DMS53 (cell line): Measurements from ENCODE around the gene LINC00305.
A peak's percentile ranks its signal among the peaks of the same experiment; 100 is the strongest.

Source experiments
- DNase-seq: peaks from one replicate; lab custom pipeline; 2025; lab: John Stamatoyannopoulos, UW

Gene LINC00305

DNA sequence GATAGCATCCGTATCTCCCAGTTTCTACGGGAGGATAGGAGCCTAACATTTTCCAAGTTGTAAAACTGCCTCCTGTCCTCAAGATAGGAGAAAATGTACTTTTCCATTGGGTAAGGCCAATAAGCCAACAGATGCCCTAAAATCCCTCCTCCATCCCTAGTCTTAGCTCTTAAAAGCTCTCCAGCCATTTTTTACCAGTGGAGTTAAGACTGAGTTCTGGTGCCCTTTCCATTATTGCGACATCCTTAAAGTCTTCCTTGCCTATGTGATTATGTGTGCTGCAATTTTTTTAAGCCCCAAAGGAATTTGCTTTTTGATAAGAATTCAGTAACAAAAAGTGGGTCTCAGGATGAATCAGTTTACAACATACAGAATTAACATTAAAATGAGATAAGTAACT lies 33.0 kb downstream of the LINC00305 start:
- no peak for DNase-seq

DNA sequence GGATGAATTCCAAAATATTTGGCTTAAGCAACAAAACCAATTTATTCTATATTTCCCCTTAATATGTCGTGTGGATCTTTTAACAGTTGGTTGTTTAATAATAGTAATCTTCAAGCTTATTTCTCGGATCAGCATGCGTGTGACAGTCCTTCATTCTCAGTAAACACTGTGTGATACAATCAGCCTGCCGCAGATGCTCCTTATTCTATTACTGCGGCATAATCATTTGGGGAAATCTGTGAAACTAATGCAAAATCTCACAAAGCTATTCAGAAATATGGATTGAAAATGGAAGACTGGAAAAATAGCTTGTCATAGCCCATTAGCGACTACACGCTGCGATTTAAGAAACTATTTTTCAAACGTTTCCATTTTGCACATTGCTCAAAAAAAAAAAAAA lies 36.9 kb downstream of the LINC00305 start:
- DNase-seq, result no peak

DNA sequence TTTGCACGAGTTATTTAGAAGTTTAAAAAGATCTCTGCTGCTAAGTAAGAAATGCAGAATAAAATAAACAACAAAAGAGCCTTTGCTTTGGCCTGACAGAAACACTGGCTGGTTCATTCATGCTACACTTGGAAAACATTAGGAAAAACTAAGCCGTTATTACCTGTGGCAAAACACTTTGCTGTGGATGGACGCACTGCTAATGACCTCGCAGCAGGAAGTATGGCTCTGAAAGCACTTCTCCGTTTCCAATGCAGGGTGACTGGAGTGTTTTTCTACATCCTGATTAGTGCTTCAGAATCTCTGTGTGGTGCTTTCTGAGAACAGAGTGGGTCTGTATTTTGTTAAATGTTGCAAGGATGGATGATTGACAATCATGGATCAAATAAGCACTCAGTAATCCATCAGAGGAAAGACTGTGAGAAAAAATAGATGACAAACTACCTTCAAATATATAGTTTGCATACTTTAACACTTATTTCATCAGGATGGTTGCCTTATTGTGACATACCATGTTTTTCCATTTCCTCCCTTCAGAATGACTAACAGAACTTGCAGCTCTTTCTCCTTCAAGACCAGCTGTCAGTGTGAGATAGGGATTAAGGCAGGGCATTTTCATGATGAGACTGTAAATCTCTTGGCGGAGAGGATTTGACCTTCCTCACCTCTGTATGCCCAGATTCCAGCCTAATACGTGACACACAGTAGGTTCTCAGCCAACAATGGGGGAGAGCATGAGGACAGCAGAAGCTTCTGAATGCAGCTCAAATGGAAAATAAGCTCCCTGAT lies 38.0 kb downstream of the LINC00305 start:
- peak; percentile 71 for DNase-seq

DNA sequence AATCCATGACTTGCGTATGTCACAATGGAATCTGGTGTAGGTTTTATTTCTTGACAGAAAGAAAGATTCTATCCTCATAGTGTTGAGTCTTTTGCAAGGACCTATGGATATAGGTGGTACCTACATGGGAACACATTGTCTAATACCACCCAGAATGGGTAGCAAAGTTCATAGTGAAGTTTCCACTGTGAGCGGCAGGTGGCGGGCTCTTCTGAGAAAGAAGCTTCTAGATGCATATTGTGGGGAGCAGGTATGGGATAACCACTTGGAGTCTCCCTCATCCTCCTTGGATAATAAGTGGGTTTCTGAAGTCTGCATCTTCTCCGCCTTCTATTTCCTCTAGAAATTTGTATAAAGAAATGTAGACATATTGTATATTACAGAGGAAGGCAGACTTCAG lies 44.9 kb downstream of the LINC00305 start:
- DNase-seq, result peak; percentile 20

DNA sequence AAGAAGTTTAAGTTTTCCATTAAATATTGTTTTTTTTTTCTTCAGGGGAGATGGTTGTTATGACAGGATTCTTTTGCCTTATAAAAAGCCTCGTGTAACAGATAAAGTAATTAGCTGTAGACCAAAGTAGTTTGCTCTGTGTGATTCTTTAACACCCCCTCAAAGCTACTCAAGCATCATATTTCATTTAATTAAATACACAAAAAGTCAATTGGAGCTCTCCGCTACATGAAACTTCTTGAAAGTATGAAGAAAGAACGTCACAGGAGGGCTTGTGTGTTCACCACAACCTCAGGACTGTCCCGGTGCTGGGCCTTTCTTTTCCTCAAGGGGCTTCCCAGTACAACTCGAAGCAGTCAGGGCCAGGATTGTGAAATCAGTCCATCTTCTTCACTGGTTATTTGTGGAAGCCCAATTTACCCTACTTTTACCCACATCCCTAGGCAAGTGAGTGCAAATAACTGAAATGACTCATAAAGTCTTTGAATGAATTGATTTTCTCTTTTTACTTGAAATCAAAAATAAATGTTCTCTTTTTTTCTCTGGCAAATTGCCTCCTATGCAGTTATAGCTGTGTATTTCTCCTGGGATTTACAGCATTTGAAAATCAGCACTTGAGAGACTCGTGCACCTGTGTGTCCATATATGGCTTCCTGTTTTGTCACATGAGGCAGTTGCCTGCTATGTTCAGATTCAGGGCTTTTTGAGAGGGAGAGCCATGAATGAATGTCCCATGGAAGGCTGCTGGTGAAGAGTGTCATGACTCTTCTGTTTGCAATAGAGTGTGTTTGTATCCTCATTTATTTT lies 48.6 kb downstream of the LINC00305 start:
- DNase-seq, result peak; percentile 68

DNA sequence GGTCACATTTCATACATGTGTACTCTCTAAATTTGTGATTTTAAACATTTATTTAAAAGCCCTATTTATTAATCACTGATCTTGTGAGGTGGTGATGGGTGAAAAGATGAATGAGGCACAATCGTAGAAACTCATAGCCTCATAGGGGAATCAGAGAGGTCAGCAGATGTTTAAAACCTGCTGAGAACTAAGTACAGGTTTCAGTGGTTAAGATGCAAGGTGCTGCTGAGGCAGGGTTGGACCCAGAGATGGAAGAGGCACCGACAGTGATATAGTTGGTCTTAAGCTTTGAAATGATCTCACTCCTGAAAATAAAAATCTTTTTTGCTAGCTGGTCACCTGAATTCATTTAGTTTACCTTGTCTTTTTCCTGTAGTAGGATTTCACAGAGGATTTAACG lies 49.6 kb downstream of the LINC00305 start:
- DNase-seq, result no peak

DNA sequence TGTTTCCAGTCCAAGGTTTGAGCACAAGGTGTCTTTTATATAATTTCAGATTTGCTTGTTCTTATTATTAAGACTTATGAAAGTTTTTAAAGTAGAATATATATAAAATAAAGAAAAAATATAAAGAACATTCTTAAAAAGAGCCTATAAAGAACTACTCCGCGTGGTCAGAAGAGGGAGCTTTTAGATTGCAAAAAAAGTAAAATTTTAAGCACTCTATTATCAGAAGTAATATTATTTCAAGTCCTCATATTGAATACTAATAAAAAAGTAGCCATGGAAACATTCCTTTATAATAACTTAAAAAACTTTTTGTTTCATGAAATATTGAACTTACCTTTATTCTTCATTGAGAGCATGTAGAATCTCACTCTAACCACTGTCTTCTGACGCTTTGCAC lies 51.4 kb downstream of the LINC00305 start:
- peak; percentile 44 for DNase-seq

DNA sequence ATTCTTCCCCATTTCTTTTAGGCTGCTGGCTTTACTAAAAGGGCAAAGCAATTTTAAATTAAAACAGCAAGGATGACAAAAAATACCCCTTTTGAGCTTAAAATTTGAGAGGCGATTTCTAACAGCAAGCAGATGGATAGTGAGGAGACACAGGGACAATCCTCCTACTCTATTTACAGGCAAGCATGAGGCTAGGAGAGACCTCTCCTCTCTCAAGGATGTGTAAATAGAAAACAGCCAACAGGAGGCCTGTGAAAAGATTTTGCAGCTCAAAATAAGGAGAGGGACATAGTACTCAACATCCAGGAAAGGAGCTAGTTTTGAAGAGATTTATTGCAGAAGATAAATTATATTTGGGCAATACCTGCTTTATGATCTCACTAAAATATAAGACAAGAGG lies 53.8 kb downstream of the LINC00305 start:
- no peak for DNase-seq

DNA sequence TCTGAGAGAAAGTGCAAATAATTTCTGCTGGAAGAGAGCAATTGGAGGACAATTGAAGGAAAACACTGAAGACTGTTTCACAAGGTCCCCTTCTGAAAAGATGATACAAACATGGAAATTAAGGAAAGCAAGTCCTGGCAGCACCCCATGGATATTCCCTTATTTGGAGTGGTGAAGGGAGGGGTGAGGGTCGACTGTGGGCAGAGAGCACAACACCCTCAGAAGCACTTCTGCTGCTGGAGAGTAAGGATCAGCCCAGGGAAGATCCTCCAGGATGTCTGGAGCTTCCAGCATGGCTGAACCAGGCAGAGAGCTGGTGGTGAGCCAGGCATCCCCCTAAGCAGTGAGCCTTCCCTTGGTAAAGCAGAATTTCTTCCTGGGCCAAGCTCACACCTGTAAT lies 54.7 kb downstream of the LINC00305 start:
- DNase-seq, result no peak

DNA sequence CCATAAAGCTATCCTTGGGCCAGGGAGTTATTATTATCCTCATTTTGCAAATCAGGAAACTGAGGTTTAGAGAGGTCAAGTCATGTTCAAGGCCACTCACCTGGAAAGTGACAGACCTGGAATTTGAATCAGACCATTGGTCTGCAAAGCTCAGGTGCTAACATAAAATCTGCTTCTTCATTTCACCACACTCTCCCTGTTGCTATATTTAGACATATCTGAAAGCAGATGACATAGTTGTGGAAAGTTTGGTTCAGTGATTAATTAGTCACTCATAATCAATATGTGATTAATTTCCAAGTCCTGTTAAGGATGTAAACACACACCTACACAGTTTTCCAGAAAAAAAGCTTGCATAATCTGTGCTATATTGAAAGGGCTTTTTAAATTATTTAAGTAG lies 57.4 kb downstream of the LINC00305 start:
- DNase-seq, result no peak

DNA sequence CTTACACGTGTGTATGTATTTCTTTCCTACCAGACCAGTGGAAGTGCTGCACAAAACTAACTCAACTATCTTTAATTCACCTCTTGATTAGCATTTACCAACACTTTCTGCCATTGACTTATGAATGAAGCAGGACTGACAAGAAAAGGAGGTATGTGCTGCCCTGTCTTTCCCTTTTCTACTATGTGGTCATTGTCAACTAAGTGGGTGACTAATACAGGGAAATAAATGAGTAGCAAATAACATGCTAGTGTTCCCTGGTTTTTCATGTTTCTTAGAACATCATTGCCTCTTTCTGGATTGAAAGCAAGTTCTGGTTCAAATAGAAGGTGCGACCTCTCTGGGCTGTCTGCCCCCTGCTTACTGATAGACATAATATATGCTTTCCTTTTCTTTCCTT lies 58.0 kb downstream of the LINC00305 start:
- peak; percentile 59 for DNase-seq

DNA sequence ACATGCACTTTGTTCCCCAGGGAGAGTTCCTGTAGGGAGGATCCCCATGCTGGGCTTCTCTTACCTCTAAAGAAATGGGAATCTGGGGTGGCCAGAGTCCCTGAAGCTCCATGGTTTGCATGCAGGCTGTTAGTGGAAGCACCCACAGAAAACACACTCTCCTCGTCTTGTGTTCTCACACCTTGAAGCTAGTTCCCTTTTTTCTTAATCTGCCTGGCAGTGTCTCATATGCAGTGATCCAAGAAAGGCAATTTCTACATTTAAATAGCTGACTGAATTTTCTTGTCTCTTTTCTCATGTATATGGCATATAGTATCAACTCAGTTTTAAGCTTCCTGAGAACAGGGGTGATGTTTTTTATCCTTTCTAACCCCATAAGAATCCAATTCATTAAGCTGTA lies 65.0 kb downstream of the LINC00305 start:
- DNase-seq, result no peak

DNA sequence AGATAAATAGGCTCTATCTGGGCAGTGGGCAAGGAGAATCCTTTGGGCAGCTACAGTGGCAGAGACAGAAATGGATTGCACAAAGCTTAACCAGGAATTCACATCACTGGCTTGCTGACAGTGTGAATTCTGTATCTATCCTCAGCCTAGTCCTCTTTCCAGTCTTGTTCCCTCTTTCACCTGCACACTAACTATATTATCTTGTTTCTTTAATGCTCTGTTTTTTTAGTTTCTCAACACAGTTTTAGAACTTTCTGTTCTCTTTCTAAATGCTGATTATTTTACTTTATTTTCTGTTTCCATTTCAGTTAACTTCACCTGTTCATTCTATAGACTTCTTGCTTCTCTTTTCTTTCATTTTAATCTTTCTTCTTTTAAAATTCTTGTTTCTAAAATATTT lies 66.4 kb downstream of the LINC00305 start:
- DNase-seq, result no peak

DNA sequence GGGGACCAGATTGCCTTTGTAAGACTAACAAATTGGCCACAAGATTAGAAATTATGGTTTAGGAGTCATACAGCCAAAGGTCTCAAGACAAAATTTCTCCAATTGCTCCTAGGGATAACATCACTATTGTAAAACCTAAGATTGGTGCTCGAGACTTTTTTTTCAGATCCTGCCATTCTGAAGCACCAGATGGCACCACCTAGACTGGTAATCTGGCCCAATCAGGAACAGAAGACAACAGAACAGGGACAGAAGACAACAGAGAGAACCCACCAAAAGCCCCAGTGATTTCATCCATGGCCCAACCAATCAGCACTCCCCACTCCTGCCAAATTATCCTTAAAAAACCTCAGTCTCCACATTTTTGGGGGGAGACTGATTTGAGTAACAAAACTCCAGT lies 66.8 kb downstream of the LINC00305 start:
- DNase-seq, result peak; percentile 21

DNA sequence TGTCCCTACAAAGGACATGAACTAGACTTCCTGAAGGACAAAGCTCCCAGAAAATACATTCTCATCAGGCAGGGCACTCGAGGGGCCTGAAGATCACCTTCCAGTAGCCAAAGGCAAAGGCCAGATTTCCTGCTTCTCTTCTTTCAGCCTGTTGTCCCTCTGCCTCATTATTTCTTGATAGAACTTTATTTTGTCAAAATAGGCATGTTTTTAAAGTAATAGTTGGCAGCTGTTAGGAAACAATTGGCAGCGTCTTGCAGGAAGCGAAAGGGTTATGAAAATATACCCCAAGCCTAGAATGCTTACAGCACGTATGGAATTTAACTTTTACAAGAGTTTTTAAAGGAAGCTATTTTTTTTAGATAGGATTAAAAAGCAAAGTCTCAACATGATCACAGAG lies 74.9 kb downstream of the LINC00305 start:
- no peak for DNase-seq

DNA sequence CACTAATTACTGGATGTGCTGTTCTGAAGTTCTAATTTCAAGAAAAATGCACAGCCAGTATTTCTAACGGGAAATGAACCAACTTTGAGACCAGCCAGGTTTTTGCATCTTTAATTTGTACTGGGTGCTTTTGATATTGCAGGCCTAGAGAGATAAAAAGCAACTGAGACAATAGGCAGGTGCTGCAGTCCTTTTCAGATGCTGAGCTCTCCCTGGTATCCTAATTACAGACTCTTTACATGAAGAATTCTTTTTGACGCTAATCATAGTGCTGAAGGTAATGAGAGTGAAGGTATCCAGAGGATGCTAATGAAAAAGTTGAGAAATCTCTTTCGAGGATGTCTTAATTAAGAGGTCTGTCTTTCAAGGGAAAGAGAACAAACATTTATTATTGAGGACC lies 93.9 kb downstream of the LINC00305 start:
- no peak for DNase-seq

DNA sequence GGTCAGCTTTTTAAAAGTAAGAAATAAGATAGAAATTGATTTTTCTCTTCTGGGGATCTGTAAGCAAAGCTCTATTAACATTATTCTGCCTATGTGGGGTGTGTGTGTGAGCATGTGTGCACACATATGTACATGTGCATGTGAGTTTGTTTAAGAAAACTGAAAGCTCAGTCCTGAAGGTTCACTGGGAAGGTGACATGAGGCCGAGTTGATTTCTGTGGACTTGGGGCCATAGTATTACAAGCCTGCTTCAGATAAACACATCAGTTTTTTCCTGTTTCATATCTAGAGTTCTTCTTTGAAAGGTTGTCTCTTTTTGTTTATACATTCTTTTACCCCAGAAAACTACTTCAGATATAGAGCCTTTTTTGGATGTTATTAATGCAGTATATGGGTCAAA lies 95.6 kb downstream of the LINC00305 start:
- DNase-seq, result no peak

DNA sequence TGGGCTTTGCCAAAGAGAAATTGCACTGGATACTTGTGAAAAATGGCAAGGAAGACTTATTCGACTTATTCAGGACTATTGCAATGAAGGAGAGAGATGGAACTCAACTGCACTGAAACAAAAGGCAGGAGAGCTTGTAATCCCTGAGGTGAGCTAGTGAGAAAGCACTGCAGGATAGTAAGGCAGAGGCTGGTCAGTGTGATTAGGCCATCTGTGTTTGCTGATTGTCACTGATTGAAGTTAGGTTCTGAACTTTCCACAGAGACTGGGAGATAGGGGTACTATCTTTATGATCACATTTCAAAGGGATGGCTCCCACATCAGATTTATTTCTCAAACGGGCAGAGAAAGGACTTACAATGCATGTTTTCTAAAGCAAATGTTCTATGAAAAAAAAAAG lies 96.1 kb downstream of the LINC00305 start:
- no peak for DNase-seq

DNA sequence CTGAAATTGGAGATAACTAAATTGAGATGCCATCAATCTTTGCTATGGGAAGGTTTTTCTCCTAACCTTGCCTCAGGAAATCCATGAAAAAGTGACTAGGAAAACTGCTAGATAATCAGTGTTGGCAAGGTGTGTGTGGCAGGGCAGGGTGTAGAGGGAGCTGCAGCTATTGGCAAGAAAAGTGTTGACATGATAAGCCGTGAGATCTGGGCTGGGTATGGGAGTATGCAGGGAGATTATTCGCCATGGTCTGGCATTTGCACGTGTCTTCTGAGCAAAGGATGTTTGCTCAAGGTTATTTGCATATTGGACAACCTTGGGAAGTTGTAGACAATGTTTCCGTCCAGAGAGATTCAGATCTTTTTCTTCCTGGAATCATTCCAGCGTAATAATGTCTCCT lies 104.3 kb downstream of the LINC00305 start:
- no peak for DNase-seq

DNA sequence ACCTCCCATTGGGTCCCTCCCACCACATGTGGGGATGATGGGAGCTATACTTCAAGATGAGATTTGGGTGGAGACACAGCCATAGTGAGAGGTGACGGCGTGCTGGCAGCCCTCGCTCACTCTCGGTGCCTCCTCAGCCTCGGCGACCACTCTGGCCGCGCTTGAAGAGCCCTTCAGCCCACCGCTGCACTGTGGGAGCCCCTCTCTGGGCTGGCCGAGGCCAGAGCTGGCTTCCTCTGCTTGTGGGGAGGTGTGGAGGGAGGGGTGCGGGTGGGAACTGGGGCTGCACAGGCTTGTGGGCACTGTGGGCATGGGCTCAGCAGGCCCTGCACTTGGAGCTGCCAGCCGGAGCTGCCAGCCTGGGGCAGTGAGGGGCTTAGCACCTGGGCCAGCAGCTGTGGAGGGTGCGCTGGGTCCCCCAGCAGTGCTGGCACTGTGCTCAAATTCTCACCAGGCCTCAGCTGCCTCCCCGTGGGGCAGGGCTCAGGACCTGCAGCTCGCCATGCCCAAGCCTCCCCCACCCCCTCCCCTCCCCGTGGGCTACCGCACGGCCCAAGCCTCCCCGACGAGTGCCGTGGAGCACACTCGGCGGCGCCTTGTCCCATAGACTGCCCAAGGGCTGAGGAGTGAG lies 106.0 kb downstream of the LINC00305 start:
- DNase-seq, result no peak

DNA sequence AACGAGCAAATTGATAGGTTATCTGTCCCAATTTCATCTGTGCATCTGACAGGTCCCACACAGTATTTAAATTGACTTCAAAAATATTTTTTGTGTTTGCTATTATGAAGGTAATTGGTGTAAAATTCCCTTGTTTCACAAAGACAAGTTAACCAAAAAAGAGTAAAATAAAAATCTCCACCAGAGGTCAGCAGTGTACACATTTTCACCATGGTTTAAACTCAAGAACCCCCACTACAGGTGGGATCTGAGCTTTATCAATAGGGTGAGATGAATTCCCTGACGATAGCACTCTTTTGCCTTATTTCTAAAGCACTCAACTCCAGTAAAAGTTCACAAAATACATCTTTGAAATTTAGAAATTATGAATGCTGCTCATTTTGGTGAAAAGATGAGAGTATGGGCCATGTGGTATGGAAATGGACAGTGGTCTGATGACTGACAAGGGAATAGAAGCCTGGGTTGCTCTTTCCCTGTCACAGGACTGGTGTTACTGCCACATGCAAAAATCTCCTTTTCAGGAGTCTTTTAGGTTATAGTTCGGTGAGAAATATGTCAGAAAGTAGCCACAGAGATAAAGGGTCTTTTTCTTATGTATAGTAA lies 111.0 kb downstream of the LINC00305 start:
- peak; percentile 76 for DNase-seq

DNA sequence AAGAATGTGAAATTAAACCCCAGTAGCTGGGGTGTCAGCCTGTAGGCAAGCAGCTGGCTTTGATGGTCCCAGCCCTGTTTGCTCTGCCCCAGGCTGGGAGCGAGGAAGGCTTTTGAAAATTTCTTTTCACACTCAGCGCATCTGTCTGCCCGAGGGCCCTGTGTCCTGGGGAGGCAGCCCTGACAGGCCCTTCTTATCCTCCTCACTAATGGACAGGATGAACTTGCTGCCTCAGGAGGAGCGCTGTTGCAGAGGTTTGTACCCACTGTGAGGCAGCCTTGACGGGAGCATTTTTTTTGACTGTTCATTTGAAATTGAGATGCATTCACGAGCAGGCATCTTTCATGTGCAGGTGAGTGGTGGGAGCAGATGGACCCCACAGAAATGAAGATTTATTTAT lies 116.6 kb downstream of the LINC00305 start:
- DNase-seq, result no peak

DNA sequence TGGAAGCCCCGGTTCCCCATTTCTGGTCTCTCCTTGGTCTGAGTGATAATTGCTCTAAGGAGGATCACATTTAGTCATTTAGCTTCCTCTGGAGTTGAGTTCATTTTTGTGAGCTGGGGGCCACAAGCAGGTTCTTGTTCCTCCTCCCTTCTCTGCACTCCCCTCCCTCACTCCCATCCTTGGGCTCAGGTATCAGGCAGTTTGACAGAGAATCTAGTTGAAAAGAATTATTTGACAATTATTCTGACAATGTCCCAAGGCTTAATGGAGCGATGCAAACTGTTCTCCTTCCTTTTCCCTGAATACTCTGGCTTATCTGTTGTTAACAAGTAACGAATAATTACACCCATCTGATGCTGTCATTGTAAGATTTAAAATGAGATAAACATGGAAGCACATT lies 117.5 kb downstream of the LINC00305 start:
- DNase-seq, result no peak
